SK-N-MC (cell line): ENCODE results near the gene MRTFB.

Experiments
- DNase-seq: peaks from one replicate; pipeline ENCODE4 v3.0.0-alpha.2; 2011; ENCODE audit warnings: low read depth, low spot score
- H3K27ac ChIP-seq: fragments of 200-600 bp; sonication (generic); 2 replicates; pipeline ENCODE4 v1.5.1; 2016; ENCODE audit warnings: mixed run types
- H3K36me3 ChIP-seq: fragments of 200-600 bp; sonication (generic); 2 replicates; pipeline ENCODE4 v1.6.1; 2017; ENCODE audit warnings: antibody characterized with exemption, low read length, mixed read lengths; ENCODE audit not compliant: insufficient read depth
- H3K4me3 ChIP-seq: fragments of 200-600 bp; sonication (generic); 2 replicates; pipeline ENCODE4 v1.5.1; 2016
- H3K9ac ChIP-seq: fragments of 200-600 bp; sonication (generic); 2 replicates; pipeline ENCODE4 v1.8.0; 2017; ENCODE audit warnings: mixed run types, mixed read lengths; ENCODE audit not compliant: insufficient read length
- H3K9me3 ChIP-seq: fragments of 200-600 bp; sonication (generic); 2 replicates; pipeline ENCODE4 v1.6.1; 2017; ENCODE audit warnings: low read depth, mild to moderate bottlenecking, antibody characterized with exemption, low read length, moderate library complexity, mixed read lengths
- EZH2 ChIP-seq: fragments of 200-600 bp; sonication (generic); IDR thresholded peaks from one replicate; pipeline ENCODE4 v1.6.1; 2017; ENCODE audit warnings: antibody characterized with exemption
- FOXP2 ChIP-seq: optimal IDR thresholded peaks from 2 replicates; pipeline ENCODE3; 2011; ENCODE audit warnings: mild to moderate bottlenecking, moderate library complexity; ENCODE audit not compliant: insufficient read depth; ENCODE audit errors: extremely low read length, control extremely low read depth
- POLR2AphosphoS5 ChIP-seq: IDR thresholded peaks from 2 replicates; pipeline ENCODE4 v1.6.1; 2012; ENCODE audit warnings: mild to moderate bottlenecking, low read depth, low read length, borderline replicate concordance

MRTFB gene

DNA sequence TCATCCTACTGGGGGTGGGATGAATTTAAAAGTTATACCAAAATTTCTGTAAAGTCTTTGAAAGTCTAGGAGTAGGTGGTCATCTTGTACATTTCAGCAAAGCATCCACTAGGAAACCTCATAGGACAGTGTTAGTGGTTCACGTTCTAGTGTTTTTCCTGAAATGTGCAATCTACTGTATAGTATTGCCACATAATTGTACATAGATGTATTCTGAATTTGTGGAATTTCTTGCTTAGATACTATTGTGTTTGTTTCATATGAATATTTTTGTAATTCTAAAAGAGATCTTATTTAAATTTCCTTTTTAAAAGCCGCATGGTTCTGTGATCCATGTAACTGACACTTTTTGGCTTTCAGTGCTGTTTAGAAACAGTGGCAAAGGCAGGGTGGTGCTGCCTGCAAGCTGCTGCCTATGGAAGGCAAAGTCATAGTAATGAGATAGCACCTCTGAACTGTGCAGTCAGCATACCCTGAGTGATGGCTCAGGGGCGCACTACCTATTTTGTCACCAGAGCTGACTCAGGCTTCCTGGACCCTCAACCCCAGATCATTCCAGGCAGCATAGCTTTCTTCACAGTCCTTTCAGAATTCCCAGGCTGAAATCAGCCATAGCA is 193.3 kb downstream of the MRTFB start:
- DNase-seq: no peak
- peaks cover 35% of the 10 kb centered on the region for H3K36me3 ChIP-seq
- H3K9ac ChIP-seq: no peak overlapping the region
- no peak overlapping the region for H3K27ac ChIP-seq
- H3K9me3 ChIP-seq: no peaks in the 10 kb centered on the region
- no peak overlapping the region for H3K4me3 ChIP-seq
- no peak for TF ChIP-seq EZH2
- no peak for TF ChIP-seq FOXP2
- TF ChIP-seq POLR2AphosphoS5: no peak

DNA sequence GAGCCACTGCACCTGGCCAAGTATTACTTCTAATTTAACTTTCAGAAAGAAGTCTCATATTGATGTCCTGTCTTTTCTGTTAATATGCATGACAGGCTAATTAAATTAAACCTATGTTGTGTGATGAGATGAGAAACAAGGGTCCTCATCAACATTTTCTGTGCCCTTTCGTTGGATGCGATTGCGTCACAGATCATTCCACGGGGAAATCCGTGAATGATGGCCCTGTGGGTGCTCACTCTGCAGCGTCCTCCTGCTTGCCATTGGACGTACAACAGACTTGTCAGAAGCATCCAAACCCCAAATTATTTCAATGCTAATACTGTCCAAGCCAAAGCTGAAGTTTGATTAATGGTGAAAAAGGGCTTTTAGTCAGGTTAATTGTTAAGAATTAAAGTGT is 197.0 kb downstream of the MRTFB start:
- Histone ChIP-seq H3K9ac (no peak overlapping the region), H3K9me3 (peaks cover 7% of the 10 kb centered on the region; the same call in 1 of the 2 replicates), H3K27ac (no peak overlapping the region), H3K4me3 (no peak overlapping the region), H3K36me3 (peaks cover 11% of the 10 kb centered on the region; the same call in 1 of the 2 replicates)
- no peak for DNase-seq
- no peak for TF ChIP-seq POLR2AphosphoS5
- TF ChIP-seq FOXP2: no peak
- no peak for TF ChIP-seq EZH2

DNA sequence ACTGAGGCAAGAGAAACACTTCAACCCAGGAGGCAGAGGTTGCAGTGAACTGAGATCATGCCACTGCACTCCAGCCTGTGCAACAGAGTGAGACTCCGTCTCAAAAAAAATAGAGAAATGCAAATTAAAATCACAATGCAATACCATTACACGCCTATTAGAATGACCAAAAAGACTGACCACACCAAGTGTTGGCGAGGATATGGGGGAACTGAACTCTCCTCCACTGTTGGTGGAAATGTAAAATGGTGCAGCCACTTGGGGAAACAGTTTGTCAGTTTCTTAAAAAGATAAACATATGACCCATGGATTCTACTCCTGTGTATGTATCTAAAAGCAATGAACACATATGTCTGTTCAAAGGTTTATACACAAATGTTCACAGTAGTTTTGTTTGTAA is 204.8 kb downstream of the MRTFB start:
- H3K4me3 ChIP-seq: no peak overlapping the region

GRCh38 chr16:14278749-14279148 is 207.6 kb downstream of the MRTFB start:
- TF ChIP-seq FOXP2 (no peak), POLR2AphosphoS5 (no peak), EZH2 (no peak)
- Histone ChIP-seq H3K9ac (no peak overlapping the region), H3K27ac (no peak overlapping the region), H3K4me3 (no peak overlapping the region), H3K36me3 (no peaks in the 10 kb centered on the region), H3K9me3 (no peaks in the 10 kb centered on the region)
- DNase-seq: no peak

More for the DNA sequence above, 204.8 kb downstream of the MRTFB start:
- H3K9me3 ChIP-seq: no peaks in the 10 kb centered on the region; the same call in 1 of the 2 replicates
- H3K9ac ChIP-seq: no peak overlapping the region
- no peaks in the 10 kb centered on the region for H3K36me3 ChIP-seq
- H3K27ac ChIP-seq: no peak overlapping the region
- DNase-seq: no peak
- TF ChIP-seq FOXP2 (no peak), POLR2AphosphoS5 (no peak), EZH2 (no peak)

- Histone ChIP-seq H3K4me3 (no peak overlapping the region), H3K9ac (no peak overlapping the region), H3K36me3 (no peaks in the 10 kb centered on the region), H3K27ac (0 out of 2 replicates have a peak overlapping the region, but pooled peaks have one; percentile 23), H3K9me3 (no peaks in the 10 kb centered on the region)
- no peak for TF ChIP-seq FOXP2
- no peak for TF ChIP-seq POLR2AphosphoS5
- TF ChIP-seq EZH2: no peak
- DNase-seq: no peak
Measured at GRCh38 chr16:14280541-14280940, 209.4 kb downstream of the MRTFB start.

DNA sequence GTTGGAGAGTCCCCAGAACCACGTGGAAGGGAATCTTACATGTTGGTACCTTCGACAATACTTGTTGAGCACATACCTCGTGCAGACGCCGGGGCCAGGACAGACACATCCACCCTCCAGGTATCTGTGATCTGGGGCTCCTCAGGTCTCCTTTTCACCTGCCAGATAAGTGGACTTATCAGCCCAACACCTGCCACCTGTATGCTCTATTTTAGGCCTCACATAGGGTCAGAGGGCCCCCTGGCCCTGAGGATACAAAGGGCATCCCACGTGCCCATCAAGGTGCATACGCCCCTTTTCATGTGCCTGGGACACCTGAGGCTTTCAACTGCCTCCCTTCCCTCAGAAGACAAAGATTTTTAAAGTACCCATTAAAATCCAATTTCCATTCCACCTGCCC is 212.7 kb downstream of the MRTFB start:
- Histone ChIP-seq H3K27ac (no peak overlapping the region), H3K36me3 (no peaks in the 10 kb centered on the region), H3K4me3 (no peak overlapping the region), H3K9ac (no peak overlapping the region), H3K9me3 (no peaks in the 10 kb centered on the region)
- DNase-seq: no peak
- TF ChIP-seq FOXP2: no peak
- TF ChIP-seq EZH2: no peak
- TF ChIP-seq POLR2AphosphoS5: no peak

DNA sequence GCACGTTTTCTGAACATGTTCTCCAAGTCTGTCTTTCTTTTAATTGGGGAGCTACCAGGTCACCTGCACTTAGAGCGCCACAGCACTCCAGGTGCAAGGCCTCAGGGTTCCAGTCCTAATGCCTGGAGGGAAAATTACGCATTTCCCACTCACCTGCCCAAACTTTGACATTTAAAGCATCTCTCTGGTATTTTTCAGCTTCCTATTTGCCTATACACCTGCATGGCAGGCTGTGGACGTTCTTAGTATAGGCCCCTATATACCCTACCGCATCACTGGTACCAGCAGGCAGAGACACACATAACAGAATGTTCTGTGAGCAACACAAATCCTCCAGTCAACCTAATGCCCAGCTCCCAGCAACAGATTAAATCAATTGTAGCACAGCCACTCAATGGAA is 213.3 kb downstream of the MRTFB start:
- no peaks in the 10 kb centered on the region for H3K36me3 ChIP-seq
- H3K27ac ChIP-seq: no peak overlapping the region
- peaks cover 3% of the 10 kb centered on the region; the same call in 1 of the 2 replicates for H3K9me3 ChIP-seq
- no peak overlapping the region for H3K9ac ChIP-seq
- DNase-seq: no peak
- peak overlapping the region; percentile 84; the same call in 1 of the 2 replicates for H3K4me3 ChIP-seq
- TF ChIP-seq POLR2AphosphoS5 (no peak), EZH2 (no peak), FOXP2 (no peak)

DNA sequence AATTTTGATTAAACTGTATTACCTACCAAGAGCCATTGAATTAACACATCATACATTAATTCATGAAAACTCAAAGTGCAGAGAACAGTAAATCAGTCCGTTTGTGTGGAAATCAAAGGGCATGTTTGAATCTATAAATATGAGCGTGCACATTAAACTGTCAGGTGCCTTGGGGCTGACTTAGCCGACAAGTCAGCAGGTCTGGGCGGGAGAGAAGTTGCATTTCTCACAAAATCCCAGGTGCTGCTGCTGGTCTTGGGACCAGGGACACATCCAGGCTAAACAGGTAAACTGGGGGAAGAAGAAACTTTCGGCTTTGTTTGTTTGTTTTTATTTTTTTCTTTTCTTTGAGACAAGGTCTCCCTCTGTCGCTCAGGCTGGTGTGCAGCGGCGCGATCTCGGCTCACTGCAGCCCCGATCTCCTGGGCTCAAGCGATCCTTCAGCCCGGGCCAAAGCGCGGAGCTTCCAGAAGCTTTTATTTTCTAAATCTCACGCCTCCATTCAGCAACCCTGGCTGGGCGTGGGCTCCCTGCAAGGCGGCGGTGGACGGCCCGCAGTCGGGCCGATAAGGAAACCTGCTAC is 213.9 kb downstream of the MRTFB start:
- peaks cover 7% of the 10 kb centered on the region; the same call in 1 of the 2 replicates for H3K9me3 ChIP-seq
- H3K4me3 ChIP-seq: peak overlapping the region; percentile 84
- no peaks in the 10 kb centered on the region for H3K36me3 ChIP-seq
- DNase-seq: no peak
- H3K9ac ChIP-seq: peak overlapping the region; percentile 69
- H3K27ac ChIP-seq: peak overlapping the region; percentile 29; the same call in 1 of the 2 replicates
- TF ChIP-seq FOXP2 (no peak), EZH2 (no peak), POLR2AphosphoS5 (no peak)
